HL-60 (cell line): ENCODE results near the gene PARP14.

ENCODE experiments used
- SPI1 ChIP-seq: IDR thresholded peaks from 2 replicates; pipeline ENCODE4 v1.6.1; 2012; ENCODE audit warnings: low read depth, mild to moderate bottlenecking, borderline replicate concordance
- TF ChIP-seq, protein P1 (sequence below): IDR thresholded peaks from one replicate; pipeline ENCODE4 v1.5.1; 2011; ENCODE audit warnings: low read length, control low read depth, inconsistent platforms; ENCODE audit not compliant: insufficient read depth

DNA sequence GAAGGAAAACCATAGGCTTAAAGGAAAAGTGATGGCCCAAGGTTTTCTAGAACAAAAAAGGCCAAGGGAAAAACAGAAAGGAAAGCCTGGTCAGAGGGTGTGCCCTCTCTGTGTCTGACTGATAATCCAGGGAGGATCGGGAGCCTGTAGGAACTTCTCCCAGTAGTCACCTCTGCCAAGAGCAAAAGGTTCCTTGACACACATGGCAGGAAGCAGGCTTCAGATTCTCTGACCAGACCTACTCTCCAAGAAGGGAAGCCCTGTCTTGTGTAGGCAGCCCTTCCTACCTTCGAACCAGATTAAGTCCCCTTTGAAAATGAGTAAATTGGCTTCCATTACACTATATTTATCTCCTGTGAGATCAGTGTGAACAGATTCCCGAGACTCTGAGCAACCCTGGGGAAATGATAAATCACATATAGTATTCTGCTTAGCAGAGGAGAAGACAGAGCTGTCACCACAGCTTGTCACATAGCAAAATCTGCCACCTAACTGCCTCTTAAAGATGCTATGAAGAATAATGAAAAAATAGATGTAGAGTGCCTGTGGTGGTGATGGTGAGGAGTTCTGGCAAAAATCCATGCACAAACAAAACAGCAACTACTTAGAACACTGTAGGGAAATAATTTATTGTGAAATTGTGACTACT, 38.8 kb downstream of the PARP14 start:
- TF ChIP-seq, protein P1, sequence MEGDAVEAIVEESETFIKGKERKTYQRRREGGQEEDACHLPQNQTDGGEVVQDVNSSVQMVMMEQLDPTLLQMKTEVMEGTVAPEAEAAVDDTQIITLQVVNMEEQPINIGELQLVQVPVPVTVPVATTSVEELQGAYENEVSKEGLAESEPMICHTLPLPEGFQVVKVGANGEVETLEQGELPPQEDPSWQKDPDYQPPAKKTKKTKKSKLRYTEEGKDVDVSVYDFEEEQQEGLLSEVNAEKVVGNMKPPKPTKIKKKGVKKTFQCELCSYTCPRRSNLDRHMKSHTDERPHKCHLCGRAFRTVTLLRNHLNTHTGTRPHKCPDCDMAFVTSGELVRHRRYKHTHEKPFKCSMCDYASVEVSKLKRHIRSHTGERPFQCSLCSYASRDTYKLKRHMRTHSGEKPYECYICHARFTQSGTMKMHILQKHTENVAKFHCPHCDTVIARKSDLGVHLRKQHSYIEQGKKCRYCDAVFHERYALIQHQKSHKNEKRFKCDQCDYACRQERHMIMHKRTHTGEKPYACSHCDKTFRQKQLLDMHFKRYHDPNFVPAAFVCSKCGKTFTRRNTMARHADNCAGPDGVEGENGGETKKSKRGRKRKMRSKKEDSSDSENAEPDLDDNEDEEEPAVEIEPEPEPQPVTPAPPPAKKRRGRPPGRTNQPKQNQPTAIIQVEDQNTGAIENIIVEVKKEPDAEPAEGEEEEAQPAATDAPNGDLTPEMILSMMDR: no peak
- no peak for TF ChIP-seq SPI1
